ENCODE results near the gene ZBTB24.

- TF ChIP-seq CTCF (IDR thresholded peaks at IDR 0.05) (no peak), POLR2A (IDR thresholded peaks at IDR 0.05) (no peak), POLR2AphosphoS5 (IDR thresholded peaks at IDR 0.05) (no peak)
These were observed 61.8 kb downstream of the ZBTB24 start for GRCh38 chr6:109421184-109421583.

Data from prostate gland (tissue), 2 donors.